BLaER1 treated with 17β-estradiol and CSF1 and Interleukin-3, amounts not matched to agents 10 nM and 100 nM (cell line): ENCODE results near the gene NKX1-2.

Experiments used
- H3K27ac ChIP-seq, 11 experiments: shearing (Covaris generic); formaldehyde crosslinking; 2 replicates each; pipeline ENCODE4 v1.8.1; 2022
- H3K27me3 ChIP-seq, 11 experiments: shearing (Covaris generic); formaldehyde crosslinking; 2 replicates each; pipeline ENCODE4 v1.8.1; 2022
- H3K36me3 ChIP-seq, 11 experiments: shearing (Covaris generic); formaldehyde crosslinking; 2 replicates each; pipeline ENCODE4 v1.8.1; 2022
- H3K4me1 ChIP-seq, 10 experiments: shearing (Covaris generic); formaldehyde crosslinking; 2 replicates each; pipeline ENCODE4 v1.8.1; 2022
- H3K4me2 ChIP-seq, 11 experiments: shearing (Covaris generic); formaldehyde crosslinking; 2 replicates each; pipeline ENCODE4 v1.8.1; 2022
- H3K4me3 ChIP-seq, 10 experiments: shearing (Covaris generic); formaldehyde crosslinking; 2 replicates each; pipeline ENCODE4 v1.8.1; 2022
- H3K9ac ChIP-seq, 11 experiments: shearing (Covaris generic); formaldehyde crosslinking; 2 replicates each; pipeline ENCODE4 v1.8.1; 2022
- H3K9me3 ChIP-seq, 11 experiments: shearing (Covaris generic); formaldehyde crosslinking; replicated peaks in 1 of 11; 2 replicates each; pipeline ENCODE4 v1.8.1; 2022
- H4K20me1 ChIP-seq, 11 experiments: shearing (Covaris generic); formaldehyde crosslinking; 2 replicates each; pipeline ENCODE4 v1.8.1; 2022
- Cebpa-rat ChIP-seq, 11 experiments: shearing (Covaris generic); IDR thresholded peaks; 2 replicates each; pipeline ENCODE4 v1.8.1; 2022

The NKX1-2 gene

DNA sequence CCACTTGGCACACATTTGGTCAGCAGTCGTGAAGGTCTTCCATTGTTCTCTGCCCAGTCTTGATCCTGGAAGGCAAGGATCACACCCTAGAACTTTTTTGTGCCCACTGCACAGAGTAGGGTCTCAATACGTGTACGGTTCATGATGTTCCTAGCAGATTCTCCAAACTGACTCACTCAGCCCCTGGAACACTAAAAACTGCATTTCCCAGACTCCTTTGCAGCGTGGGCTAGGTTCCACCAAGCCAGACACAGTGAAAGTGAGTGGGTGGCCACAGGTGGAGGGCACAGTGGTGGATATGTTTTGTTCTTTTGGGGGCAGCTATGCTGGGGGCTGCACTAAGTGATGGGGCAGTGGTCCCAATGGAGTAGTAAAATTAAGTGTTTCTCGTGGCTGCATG lies 10.3 kb upstream of the NKX1-2 start:
- H3K4me1 ChIP-seq, result peaks cover 3 to 29% (median 11%) of the 10 kb centered on the region in 10 experiments
- TF ChIP-seq Cebpa-rat (IDR thresholded peaks at IDR 0.05), result no peak
- no peak overlapping the region for H3K9ac ChIP-seq
- no peaks in the 10 kb centered on the region; a peak in 1 of 22 replicates for H4K20me1 ChIP-seq
- no peak overlapping the region for H3K27ac ChIP-seq
- H3K4me3 ChIP-seq, result no peak overlapping the region
- H3K36me3 ChIP-seq, result no peaks in the 10 kb centered on the region
- H3K9me3 ChIP-seq, result no peaks in the 10 kb centered on the region
- H3K4me2 ChIP-seq, result no peak overlapping the region
- H3K27me3 ChIP-seq, result peaks cover 0 to 6% (median 0%) of the 10 kb centered on the region in 11 experiments; a peak in 2 of 22 replicates

DNA sequence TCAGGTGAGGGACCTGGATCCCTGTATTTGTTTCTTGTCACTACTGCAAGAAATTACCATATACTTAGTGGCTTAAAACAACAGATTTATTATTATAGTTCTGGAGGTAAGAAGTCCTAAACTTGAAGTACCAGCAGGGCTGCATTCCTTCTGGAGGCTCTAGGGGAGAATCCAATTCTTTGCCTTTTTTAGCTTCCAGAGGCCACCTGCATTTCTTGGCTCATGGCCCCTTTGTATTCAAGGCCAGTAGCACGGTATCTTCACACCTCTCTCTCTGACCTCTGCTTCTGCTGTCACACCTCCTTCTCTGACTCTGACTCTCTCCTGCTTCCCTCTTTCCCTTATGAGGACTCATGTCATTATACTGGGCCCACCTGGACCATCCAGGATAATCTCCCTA lies 9.6 kb upstream of the NKX1-2 start:
- Histone ChIP-seq H4K20me1 (no peaks in the 10 kb centered on the region; a peak in 1 of 22 replicates), H3K36me3 (no peaks in the 10 kb centered on the region), H3K27me3 (peaks cover 0 to 14% (median 7%) of the 10 kb centered on the region in 11 experiments; a peak in 14 of 22 replicates), H3K4me1 (peaks cover 0 to 24% (median 5%) of the 10 kb centered on the region in 10 experiments; a peak in 14 of 20 replicates), H3K27ac (no peak overlapping the region), H3K4me3 (no peak overlapping the region), H3K9me3 (no peaks in the 10 kb centered on the region), H3K4me2 (no peak overlapping the region), H3K9ac (no peak overlapping the region)
- no peak for TF ChIP-seq Cebpa-rat (IDR thresholded peaks at IDR 0.05)

DNA sequence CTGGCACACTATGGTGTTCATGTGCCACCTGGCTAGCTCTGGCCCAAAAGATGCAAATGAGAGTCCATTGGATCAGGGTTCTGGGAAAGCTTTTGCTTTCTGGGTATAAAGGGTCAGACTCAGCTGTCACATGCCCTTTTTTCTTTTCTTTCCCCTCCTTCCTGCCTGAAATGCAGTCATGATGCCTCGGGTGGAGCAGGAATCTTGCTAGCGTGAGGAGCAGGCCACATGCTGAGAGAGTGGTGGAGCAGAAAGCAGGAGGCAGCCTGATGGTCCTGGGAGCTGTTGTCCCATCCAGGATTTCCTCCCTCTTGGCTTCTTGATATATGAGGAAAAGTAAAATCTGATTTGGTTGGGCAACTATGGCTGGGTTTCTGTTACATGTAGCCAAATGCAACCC lies 9.1 kb upstream of the NKX1-2 start:
- H3K9me3 ChIP-seq, result no peaks in the 10 kb centered on the region
- no peaks in the 10 kb centered on the region; a peak in 1 of 22 replicates for H4K20me1 ChIP-seq
- H3K9ac ChIP-seq, result no peak overlapping the region
- no peaks in the 10 kb centered on the region for H3K36me3 ChIP-seq
- TF ChIP-seq Cebpa-rat (IDR thresholded peaks at IDR 0.05), result no peak
- no peak overlapping the region for H3K4me3 ChIP-seq
- no peak overlapping the region for H3K27ac ChIP-seq
- H3K4me2 ChIP-seq, result no peak overlapping the region
- peaks cover 0 to 24% (median 5%) of the 10 kb centered on the region in 10 experiments; a peak in 13 of 20 replicates for H3K4me1 ChIP-seq
- peaks cover 4 to 19% (median 12%) of the 10 kb centered on the region in 11 experiments; a peak in 20 of 22 replicates for H3K27me3 ChIP-seq

DNA sequence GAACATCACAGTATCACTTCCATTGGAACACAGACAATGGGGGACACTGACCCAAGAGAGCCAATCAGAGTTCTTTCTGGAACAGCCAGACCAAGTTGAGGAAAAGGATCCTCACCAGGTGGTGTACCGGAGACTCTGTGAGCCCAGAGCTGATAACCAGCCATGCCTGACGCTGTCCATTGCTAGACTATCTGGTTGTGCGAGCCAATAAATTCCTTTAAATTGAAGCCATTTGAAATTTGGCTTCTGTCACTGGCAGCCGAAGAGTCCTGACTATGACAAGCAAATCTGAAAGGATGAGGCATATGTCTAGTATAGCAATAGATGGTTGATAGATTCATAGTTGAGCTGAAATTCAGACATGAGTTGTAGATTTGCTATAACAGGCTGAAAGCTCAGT lies 8.6 kb upstream of the NKX1-2 start:
- Histone ChIP-seq H3K36me3 (no peaks in the 10 kb centered on the region), H4K20me1 (no peaks in the 10 kb centered on the region; a peak in 1 of 22 replicates), H3K4me3 (no peak overlapping the region), H3K9me3 (no peaks in the 10 kb centered on the region), H3K27ac (no peak overlapping the region), H3K9ac (no peak overlapping the region), H3K27me3 (peaks cover 8 to 23% (median 17%) of the 10 kb centered on the region in 11 experiments; a peak in 20 of 22 replicates), H3K4me1 (peaks cover 0 to 24% (median 5%) of the 10 kb centered on the region in 10 experiments; a peak in 13 of 20 replicates), H3K4me2 (peak overlapping the region in 2 of 11 experiments; percentile 13 to 36; a peak in 2 of 22 replicates)
- no peak for TF ChIP-seq Cebpa-rat (IDR thresholded peaks at IDR 0.05)

DNA sequence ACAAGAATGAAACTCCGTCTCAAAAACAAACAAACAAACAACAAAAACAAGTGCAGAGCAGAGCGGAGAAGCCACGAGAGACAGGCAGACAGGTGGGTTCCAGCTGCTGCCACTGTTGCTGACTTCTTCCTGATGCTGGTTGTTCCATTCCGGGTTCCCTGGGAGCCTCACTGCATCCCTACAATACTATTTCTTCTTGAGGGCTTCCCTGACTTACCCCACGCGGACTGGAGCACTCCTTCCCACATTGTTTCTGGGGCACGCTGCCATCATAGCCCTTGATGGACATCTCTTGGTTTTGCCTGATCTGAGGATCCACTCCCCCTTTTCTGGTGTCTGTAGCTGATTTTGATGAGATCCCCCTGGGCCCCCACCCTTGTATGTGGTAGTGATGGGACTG lies 5.6 kb upstream of the NKX1-2 start:
- Histone ChIP-seq H4K20me1 (peaks cover 0 to 8% (median 0%) of the 10 kb centered on the region in 11 experiments; a peak in 3 of 22 replicates), H3K9me3 (no peaks in the 10 kb centered on the region), H3K27me3 (peaks cover 37 to 53% (median 47%) of the 10 kb centered on the region in 11 experiments), H3K4me3 (no peak overlapping the region), H3K4me2 (no peak overlapping the region), H3K9ac (no peak overlapping the region), H3K27ac (no peak overlapping the region), H3K36me3 (no peaks in the 10 kb centered on the region), H3K4me1 (peaks cover 0 to 16% (median 7%) of the 10 kb centered on the region in 10 experiments; a peak in 11 of 20 replicates)
- TF ChIP-seq Cebpa-rat (IDR thresholded peaks at IDR 0.05), result no peak

DNA sequence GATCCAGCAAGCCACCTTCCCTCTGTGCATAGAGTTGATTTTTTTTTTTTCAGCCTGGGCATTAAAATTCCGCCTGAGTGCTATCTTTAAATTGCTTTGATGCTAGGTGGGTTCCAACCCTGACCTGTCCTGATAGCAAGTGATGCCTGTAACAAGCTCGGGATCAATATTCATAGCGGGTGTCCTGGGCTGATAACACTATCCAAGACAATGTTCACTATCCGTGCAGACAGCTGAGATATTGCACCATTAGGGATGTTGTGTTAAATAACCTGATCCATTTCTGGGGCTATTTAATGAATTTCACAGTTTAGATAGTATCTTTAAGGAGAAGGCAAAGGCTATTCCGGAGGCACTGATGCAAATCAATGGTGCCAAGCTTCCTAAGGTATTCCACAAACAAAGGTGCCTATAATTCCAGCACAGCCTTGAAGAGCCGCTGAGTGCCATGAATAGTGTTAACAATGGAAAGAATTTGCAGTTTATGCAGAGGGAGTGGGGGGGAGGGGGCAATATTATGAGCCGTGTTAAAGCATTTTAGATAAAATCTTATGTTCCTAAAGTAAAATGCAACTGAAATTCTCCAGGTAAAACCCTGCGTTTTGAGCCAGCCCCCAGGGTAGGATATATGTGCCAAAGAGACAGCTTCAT lies 4.2 kb upstream of the NKX1-2 start:
- H3K9ac ChIP-seq, result no peak overlapping the region
- peaks cover 0 to 16% (median 7%) of the 10 kb centered on the region in 10 experiments; a peak in 12 of 20 replicates for H3K4me1 ChIP-seq
- H3K36me3 ChIP-seq, result no peaks in the 10 kb centered on the region
- H3K4me3 ChIP-seq, result no peak overlapping the region
- H3K27ac ChIP-seq, result no peak overlapping the region
- no peak overlapping the region for H3K4me2 ChIP-seq
- H3K9me3 ChIP-seq, result peaks cover 0 to 7% (median 0%) of the 10 kb centered on the region in 11 experiments; a peak in 3 of 22 replicates
- peaks cover 0 to 21% (median 7%) of the 10 kb centered on the region in 11 experiments; a peak in 11 of 22 replicates for H4K20me1 ChIP-seq
- H3K27me3 ChIP-seq, result peaks cover 51 to 67% (median 60%) of the 10 kb centered on the region in 11 experiments
- no peak for TF ChIP-seq Cebpa-rat (IDR thresholded peaks at IDR 0.05)

DNA sequence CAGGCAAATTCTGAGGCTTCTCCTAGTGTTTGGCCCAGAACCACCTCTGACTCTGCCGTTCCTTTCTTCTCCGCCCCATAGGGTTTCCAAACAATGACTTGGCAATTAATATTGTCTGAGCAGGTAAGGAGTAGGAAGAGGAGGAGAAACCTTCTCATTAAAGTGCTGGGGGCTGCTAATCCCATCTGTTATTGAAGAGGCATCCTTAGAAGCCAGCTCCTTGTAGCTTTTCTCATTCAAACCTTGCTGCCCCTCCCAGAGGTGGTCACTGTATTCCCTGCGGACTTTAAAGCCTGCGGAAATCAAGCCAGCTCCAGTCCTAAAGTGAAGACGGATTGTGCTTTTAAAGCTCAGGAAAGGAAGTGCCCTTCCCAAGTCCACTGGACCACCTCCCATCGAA lies 1.4 kb upstream of the NKX1-2 start:
- Histone ChIP-seq H3K36me3 (no peaks in the 10 kb centered on the region), H3K27ac (no peak overlapping the region), H3K4me2 (no peak overlapping the region), H3K9ac (no peak overlapping the region), H3K4me3 (no peak overlapping the region), H3K9me3 (peaks cover 6 to 27% (median 13%) of the 10 kb centered on the region in 11 experiments; a peak in 18 of 22 replicates), H3K27me3 (peaks cover 79 to 95% (median 88%) of the 10 kb centered on the region in 11 experiments), H4K20me1 (peaks cover 0 to 37% (median 10%) of the 10 kb centered on the region in 11 experiments; a peak in 11 of 22 replicates), H3K4me1 (peaks cover 0 to 7% (median under 1%) of the 10 kb centered on the region in 10 experiments; a peak in 3 of 20 replicates)
- no peak for TF ChIP-seq Cebpa-rat (IDR thresholded peaks at IDR 0.05)

DNA sequence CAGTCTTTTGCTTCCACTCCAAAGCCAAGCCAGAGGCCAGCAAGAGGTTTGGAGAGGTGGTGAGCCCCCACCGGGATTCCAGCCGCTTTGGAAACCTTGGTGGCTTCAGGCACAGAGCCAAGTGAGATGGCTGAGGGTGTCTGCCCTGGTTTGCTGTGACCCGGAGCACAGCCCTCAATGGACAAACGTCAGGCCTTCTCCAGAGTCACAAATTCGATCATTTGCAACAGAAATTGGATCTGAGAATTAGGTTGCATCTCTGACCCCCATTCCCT lies 885 bp upstream of the NKX1-2 start:
- Histone ChIP-seq H3K9ac (no peak overlapping the region), H3K4me2 (no peak overlapping the region), H3K27me3 (peaks cover 84 to 99% (median 94%) of the 10 kb centered on the region in 11 experiments)

DNA sequence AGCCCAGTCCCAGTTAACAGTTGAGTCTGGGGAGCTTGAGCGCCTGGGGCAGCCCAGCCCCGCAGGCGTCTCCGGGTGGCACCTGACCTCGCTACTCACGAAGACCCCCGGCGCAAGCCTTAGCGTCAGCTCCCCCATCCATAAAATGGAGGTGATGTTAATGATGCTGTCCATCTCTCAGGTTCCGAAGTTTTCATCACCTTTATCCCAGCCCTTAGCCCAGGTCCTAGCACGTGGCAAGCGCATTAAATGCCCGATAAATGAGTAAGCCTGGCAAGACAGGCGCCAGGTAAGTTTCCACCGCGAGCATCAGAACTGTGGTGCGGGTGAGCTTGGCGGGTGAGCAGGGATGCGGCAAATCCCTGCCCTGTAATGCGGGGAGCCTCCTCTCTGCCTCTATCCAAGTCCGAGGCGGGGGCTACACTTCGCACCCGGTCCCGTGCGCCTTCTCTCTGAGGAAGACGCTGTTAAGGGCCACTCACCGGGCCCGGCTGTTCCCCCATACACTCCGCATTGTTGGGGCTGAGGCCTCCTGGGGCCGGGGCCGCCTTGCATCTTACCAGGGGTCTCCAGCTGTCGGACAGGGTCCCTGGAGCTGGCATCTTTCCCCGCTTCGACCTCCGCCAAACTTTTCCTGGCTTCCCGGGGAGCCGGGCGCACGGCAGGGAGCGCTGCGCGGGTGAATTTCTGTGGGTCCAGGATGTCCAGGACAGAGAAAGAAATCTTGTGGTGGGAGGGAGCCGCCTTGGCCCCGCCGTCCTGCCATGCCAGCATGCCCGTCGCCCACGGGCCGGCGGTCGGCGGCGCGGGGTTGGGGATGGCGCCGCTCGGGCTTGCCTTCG lies 444 bp downstream of the NKX1-2 start:
- Histone ChIP-seq H3K4me2 (no peak overlapping the region), H3K9ac (no peak overlapping the region), H4K20me1 (peaks cover 0 to 37% (median 10%) of the 10 kb centered on the region in 11 experiments; a peak in 11 of 22 replicates), H3K4me1 (peaks cover 0 to 7% (median 0%) of the 10 kb centered on the region in 10 experiments; a peak in 2 of 20 replicates), H3K27ac (no peak overlapping the region), H3K9me3 (peaks cover 6 to 27% (median 13%) of the 10 kb centered on the region in 11 experiments; a peak in 18 of 22 replicates), H3K36me3 (no peaks in the 10 kb centered on the region), H3K4me3 (peak overlapping the region in 1 of 10 experiments; percentile 4; a peak in 1 of 20 replicates), H3K27me3 (peaks cover 94 to 100% (median 100%) of the 10 kb centered on the region in 11 experiments)
- no peak for TF ChIP-seq Cebpa-rat (IDR thresholded peaks at IDR 0.05)

More for the DNA sequence above, 885 bp upstream of the NKX1-2 start:
- H3K4me3 ChIP-seq, result no peak overlapping the region
- H3K27ac ChIP-seq, result no peak overlapping the region
- H4K20me1 ChIP-seq, result peaks cover 0 to 37% (median 10%) of the 10 kb centered on the region in 11 experiments; a peak in 11 of 22 replicates
- no peaks in the 10 kb centered on the region for H3K36me3 ChIP-seq
- peaks cover 0 to 7% (median 0%) of the 10 kb centered on the region in 10 experiments; a peak in 2 of 20 replicates for H3K4me1 ChIP-seq
- peaks cover 6 to 27% (median 13%) of the 10 kb centered on the region in 11 experiments; a peak in 18 of 22 replicates for H3K9me3 ChIP-seq
- TF ChIP-seq Cebpa-rat (IDR thresholded peaks at IDR 0.05), result no peak
